NCI-H187 treated with DMSO at 0.1 percent for 48 hours (cell line): ENCODE data around the gene LRRC8D.

Source experiments
- DNase-seq: peaks from one replicate; lab custom pipeline; 2025; lab: John Stamatoyannopoulos, UW

Gene LRRC8D

GRCh38 chr1:89941110-89941766 is 120.4 kb downstream of the LRRC8D start:
- no peak for DNase-seq

DNA sequence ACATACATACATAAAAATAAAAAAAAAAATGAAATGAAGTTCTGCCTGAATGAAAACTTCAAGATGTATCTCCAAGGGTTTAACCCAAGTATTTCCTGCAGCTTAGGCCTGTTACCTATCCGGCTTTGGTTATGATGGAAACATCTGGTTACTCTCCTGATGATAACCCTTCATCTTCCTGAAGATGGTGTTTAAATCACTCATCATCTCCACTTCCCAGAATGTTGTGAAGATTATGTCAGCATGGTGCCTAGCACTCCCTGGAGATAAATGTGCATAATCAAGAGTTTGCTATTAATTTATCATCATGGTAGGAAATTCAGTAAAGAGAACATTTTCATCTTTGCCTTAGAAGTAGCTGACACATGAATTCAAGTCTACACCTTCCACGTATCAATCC is 121.2 kb downstream of the LRRC8D start:
- DNase-seq = no peak

DNA sequence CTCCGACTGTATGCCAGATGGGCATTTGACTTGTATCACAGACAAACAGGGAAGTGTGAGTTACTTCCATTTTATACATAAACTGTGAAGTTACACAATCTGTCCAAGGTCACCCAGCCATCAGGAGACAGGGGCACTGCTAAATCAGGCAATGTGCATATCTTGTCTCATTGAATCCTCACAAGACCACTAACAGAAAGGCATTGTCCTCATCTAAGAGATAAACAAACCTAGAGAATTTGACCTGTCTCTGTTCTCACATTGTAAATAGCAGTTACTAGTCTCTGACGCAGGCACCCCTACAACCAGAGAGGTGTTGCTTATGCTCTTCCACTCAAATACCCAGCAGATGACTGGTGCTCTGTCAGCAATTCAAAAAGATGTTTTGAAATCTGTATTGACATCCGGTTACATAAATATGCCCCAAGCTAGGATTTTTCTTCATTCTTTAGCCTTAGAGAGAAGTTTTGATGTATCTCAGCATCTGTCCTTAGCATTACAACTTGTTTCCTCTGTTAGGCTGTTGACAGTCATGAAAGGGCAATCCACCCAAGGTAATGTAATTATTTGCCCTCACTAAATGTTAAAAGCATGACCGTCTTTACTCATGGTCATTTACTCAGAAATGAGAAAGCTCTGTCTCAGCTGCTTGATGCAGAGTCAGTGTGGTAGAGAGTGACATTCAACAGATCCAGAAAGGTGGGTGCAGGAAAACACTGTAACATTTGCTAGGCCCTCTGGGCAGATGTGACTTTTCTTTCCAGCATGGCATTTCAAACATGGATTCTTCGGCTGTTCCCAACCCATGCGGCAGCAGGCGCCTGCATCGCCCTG is 122.2 kb downstream of the LRRC8D start:
- no peak for DNase-seq

- no peak for DNase-seq
These were observed 123.3 kb downstream of the LRRC8D start for GRCh38 chr1:89943846-89944781.

GRCh38 chr1:89945852-89946476 is 125.1 kb downstream of the LRRC8D start:
- DNase-seq = no peak

DNA sequence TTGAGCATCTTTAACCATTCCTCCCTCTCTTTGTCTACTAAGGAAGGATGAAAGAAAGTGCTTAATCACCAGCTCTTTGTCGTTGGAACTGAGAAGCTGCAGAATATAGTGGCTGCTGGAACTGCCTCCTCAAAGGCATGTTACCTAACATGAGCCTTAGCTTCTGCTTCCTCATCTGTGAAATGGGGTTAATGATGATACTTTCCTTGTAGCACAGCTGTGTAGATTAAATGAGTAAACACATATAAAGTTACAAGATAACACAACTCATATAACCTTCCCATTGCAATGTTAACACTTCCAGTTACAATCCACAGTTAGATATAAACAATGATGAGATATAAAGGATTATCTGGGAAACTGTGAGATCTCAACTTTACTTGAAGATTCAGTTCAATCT is 125.7 kb downstream of the LRRC8D start:
- DNase-seq = no peak

GRCh38 chr1:89948722-89949345 is 128.0 kb downstream of the LRRC8D start:
- DNase-seq = no peak

DNA sequence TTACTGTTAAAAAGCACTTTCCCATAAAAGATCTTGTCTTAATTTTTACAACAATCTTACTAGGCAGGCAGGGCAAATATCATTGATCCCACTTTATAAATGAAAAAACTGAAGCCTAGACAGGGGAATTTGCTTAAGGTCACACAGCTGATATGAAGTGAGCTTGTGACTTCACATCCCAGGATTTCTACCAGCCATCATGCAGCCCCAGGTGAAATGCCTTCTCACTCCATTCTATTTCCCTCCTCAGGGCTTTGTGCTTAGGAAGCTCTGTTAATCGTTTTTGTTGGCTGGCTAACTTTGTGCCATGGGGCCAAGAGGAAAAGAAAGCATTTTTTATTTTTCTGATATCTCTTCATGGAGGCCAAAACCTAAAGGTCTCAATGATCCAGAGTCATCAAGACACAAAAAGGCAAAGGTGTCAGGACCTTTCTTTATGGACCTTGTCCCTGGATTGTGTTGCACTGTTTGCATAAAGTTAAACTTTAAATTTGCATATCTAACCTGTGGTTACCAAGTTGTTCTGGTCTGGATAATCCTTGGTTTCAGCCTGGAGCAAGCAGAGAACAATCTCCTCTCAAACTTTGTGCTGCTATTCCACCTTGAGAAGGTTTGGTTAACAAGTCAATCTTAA is 129.3 kb downstream of the LRRC8D start:
- no peak for DNase-seq

DNA sequence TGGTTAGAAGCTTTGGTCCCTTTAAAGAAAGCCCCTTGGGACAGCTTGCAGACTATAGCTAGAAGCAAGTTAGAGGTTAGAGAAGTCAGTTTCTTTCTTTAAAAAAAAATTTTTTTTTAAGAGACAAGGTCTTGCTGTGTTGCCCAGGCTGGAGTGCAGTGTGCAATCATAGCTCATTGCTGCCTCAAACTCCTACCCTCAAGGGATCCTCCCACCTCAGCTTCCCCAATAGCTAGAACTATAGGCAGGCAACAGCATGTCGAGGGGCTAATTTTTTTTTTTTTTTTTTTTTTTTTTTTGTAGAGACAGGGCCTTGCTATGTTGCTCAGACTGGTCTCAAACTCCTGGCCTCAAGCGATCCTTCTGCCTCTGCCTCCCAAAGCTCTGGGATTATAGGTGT is 129.9 kb downstream of the LRRC8D start:
- no peak for DNase-seq

GRCh38 chr1:89951766-89952604 is 131.2 kb downstream of the LRRC8D start:
- DNase-seq = no peak

- no peak for DNase-seq
These were observed 131.8 kb downstream of the LRRC8D start for GRCh38 chr1:89952605-89953130.

DNA sequence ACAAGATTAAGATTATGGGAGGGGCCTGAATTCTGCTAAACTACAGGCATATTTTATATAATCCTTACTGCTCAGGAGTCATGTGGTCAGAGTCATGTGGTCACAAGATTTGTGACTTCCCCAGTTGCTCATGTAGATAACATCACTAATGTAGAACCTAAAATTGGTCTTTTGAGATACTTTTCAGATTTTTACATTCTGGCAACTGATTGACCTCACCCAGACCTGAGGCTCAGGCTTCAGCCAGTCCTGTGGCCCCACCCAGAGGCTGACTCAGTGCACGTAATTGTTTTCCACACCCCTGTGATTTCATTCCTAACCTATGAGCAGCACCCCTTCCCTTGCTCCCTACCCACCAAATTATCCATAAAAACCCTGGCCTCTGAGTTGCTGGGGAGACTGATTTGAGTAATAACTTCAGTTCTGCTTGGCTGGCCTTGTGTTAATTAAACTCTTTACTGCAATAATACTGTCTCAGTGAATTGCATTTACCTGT is 132.3 kb downstream of the LRRC8D start:
- DNase-seq = no peak

- DNase-seq = no peak
These were observed 133.1 kb downstream of the LRRC8D start for GRCh38 chr1:89953929-89954328.

DNA sequence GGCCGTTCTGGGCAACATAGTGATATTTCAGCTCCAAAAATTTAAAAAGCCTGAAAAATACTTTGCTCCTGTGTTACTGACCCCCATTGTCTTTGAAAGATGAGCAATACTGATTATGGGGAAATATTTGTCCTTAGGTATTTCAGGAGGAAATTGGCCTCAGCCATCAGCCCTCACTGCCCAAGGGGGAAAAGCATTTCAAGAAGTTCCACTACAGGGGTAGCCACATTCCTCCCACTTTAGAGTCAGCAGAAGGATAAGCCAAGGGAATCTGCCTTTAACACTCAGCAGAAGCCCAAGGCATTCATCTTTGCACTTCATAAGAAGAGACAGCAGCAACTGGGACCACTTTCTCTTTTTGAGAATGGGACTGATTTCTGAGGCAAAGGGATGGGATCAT is 133.6 kb downstream of the LRRC8D start:
- no peak for DNase-seq

GRCh38 chr1:89955311-89956205 is 134.7 kb downstream of the LRRC8D start:
- DNase-seq = no peak

DNA sequence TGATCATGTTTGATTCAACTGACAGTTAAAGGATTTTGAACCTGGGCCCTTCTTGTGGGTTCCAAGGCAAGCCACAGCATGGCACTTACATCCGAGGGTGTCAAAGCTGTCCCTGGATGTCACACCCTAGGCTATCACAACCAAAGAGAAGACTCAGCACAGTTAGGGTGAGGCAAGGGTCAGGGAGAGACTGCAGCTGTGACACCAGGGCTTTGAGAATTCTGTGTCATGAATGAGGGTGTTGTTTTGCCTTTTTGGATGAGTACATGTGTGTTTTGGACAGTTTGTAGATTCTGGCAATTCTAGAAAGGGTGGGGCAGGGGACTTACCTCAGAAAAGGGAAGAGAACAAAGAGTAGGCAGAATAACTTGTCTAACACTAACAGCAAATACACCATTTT is 136.3 kb downstream of the LRRC8D start:
- no peak for DNase-seq

DNA sequence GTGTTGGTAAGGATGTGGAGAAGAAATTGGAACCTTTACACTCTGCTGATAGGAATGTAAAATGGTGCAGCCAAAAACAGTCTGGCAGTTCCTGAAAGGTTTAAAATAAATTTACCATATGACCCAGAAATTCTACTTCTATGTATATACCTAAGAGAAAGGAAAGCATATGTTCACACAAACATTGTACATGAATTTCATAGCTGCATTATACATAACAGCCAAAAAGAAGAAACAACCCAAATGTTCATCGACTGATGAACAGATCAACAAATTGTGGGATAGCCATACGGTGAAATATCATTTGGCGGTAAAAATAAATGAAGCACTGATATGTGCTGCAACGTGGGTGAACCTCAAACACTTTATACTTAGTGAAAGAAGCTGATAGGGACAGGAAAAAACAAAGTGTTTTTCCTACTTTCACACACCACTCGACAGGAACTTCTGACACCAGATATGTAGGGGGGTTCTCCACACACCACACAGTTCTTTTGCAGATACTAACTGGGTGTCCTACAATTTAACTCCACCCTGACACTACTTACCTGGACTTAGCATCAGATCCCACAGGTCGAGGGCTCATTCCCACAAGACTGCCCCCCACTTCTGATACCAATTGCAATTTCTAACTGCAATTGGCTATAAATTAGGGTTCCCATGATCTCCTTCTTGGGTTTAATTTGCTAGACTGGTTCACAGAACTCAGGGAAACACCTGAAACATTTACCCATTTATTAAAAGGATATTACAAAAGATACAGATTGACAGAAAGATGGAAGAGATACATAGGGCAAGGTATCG is 138.2 kb downstream of the LRRC8D start:
- no peak for DNase-seq

GRCh38 chr1:89959719-89960118 is 138.9 kb downstream of the LRRC8D start:
- DNase-seq = no peak
